DOHH2 (cell line): ENCODE results near the gene POLR2J.
"Not testable (repeated sequence)": the region's sequence is repeated elsewhere in the genome, so short reads cannot be mapped to it uniquely, and the experiment has no call there.

Experiments used
- EZH2phosphoT487 ChIP-seq: fragments of 200-600 bp; sonication (generic); IDR thresholded peaks from 2 replicates; pipeline ENCODE4 v1.6.1; 2017; ENCODE audit warnings: borderline replicate concordance, mild to moderate bottlenecking, antibody characterized with exemption, low read length, moderate library complexity, mixed read lengths
- TF ChIP-seq, protein P1 (sequence below): fragments of 200-600 bp; sonication (generic); IDR thresholded peaks from one replicate; pipeline ENCODE4 v1.5.1; 2014; ENCODE audit warnings: antibody characterized with exemption, mild to moderate bottlenecking, low read depth, low read length; ENCODE audit not compliant: poor library complexity, severe bottlenecking

DNA sequence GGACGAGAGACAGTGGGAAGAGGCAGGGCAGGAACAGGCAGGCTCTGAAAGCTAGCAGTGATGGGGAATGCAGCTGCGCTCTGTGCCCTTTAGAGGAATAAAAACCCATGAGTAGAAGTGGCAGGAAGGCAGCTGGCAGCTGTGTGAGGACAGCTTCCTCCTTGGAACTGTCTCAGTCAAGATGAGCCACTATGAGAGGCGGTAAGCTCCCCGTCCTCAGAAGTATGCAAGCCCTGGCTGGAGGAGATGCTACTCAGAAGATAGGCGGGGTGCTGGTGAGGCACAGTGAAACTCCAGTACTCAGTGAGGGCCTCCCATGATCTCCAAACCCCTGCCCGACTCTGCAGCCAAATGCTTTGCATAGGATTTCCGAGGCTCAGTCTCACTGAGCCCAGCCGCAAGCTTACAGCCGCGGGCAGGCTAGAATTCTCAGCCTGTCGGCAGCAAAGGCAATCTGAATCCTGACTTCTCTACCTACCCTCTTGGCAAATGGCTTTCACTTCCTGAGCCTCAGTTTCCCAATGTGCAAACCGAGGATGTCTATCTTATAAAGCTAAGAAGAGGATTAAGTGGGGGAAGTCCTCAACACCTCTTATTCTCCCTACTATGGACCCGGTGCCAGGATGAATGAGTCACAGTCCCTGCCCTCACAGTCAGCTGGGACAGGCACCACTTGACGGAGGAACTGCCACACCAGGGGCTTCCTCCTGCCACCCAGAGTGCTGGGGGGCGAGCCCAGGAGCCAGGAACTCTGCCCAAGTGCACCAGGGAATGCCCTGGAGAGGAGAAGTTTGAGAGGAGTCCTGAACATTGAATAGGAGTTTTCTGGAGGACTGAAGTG, 36.4 kb upstream of the POLR2J start:
- TF ChIP-seq EZH2phosphoT487, result not testable (repeated sequence)
- TF ChIP-seq, protein P1, sequence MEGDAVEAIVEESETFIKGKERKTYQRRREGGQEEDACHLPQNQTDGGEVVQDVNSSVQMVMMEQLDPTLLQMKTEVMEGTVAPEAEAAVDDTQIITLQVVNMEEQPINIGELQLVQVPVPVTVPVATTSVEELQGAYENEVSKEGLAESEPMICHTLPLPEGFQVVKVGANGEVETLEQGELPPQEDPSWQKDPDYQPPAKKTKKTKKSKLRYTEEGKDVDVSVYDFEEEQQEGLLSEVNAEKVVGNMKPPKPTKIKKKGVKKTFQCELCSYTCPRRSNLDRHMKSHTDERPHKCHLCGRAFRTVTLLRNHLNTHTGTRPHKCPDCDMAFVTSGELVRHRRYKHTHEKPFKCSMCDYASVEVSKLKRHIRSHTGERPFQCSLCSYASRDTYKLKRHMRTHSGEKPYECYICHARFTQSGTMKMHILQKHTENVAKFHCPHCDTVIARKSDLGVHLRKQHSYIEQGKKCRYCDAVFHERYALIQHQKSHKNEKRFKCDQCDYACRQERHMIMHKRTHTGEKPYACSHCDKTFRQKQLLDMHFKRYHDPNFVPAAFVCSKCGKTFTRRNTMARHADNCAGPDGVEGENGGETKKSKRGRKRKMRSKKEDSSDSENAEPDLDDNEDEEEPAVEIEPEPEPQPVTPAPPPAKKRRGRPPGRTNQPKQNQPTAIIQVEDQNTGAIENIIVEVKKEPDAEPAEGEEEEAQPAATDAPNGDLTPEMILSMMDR, result not testable (repeated sequence)
